Retinal pigment epithelial cell (primary cell): ENCODE results near the gene GLTP.

Source experiments
- DNase-seq: peaks from one replicate; pipeline ENCODE4 v3.0.0-alpha.2; 2010; ENCODE audit warnings: low read depth
- H3K4me3 ChIP-seq: 2 replicates; pipeline ENCODE4 v1.5.1; 2011; ENCODE audit warnings: mild to moderate bottlenecking, low read length, control low read depth, moderate library complexity
- TF ChIP-seq, protein P1 (sequence below): conservative IDR thresholded peaks from 2 replicates; pipeline ENCODE4 v1.5.1; 2011; ENCODE audit warnings: low read depth, low read length, control low read depth, inconsistent platforms

Gene GLTP

DNA sequence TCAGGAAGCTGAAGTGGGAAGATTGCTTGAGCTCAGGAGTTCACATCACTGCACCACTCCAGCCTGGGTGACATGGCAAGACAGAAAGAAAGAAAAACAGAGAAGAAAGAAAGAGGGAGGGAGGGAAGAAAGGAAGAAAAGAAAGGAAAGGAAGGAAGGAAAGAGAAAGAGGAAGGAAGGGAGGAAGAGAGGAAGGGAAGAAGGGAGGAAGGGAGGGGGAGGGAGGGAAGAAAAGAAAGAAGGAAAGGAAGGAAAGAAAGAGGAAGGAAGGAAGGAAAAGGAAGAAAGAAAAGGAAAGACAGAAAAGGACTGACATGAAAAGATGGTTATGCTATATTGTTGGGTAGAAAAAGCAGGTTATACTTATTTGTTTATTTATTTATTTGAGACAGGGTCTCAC, 3.9 kb downstream of the GLTP start:
- TF ChIP-seq, protein P1, sequence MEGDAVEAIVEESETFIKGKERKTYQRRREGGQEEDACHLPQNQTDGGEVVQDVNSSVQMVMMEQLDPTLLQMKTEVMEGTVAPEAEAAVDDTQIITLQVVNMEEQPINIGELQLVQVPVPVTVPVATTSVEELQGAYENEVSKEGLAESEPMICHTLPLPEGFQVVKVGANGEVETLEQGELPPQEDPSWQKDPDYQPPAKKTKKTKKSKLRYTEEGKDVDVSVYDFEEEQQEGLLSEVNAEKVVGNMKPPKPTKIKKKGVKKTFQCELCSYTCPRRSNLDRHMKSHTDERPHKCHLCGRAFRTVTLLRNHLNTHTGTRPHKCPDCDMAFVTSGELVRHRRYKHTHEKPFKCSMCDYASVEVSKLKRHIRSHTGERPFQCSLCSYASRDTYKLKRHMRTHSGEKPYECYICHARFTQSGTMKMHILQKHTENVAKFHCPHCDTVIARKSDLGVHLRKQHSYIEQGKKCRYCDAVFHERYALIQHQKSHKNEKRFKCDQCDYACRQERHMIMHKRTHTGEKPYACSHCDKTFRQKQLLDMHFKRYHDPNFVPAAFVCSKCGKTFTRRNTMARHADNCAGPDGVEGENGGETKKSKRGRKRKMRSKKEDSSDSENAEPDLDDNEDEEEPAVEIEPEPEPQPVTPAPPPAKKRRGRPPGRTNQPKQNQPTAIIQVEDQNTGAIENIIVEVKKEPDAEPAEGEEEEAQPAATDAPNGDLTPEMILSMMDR: no peak
- no peak for DNase-seq
- H3K4me3 ChIP-seq: no peak overlapping the region

DNA sequence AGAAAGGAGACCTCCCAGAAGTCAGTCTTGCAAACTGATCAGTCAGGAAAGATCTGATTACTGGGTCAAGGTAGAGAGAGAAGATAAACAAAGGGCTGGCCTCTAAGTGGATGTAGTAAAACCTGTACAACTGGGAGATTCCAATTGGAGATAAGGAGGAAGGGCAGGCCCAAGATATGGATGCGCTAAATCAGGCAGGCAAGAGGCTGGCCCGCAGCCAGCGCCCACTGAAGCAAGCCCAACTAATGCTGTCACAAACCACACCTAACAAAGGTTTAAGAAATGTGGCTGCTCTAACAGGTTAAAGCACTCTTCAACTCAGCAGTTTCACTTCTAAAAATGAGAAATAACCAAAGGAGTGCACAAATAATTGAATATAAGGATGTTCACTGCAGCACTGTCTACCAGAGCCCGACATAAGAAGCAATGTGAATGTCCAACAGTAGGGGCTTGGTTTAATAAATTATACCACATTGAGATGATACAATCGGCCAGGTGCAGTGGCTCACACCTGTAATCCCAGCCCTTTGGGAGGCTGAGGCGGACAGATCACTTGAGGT, 4.7 kb downstream of the GLTP start:
- DNase-seq: no peak
- no peak overlapping the region for H3K4me3 ChIP-seq
- TF ChIP-seq, protein P1: no peak

DNA sequence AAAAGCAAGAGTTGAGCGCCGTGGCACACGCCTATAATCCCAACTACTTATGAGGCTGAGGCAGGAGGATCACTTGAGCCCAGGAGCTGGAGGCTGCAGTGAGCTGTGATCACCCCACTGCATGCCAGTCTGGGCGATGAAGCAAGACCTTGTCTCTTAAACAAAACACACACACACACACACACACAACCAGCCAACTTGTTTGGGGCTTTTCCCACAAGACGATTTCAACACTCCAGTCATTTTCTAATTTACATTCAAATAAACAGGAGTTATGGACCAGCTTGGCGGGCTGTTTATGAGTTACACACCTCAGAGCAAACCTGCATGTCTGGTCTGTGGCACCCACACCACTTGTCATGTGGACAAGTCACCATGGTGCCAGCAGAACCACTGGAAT, 6.7 kb downstream of the GLTP start:
- TF ChIP-seq, protein P1: no peak
- DNase-seq: no peak
- no peak overlapping the region for H3K4me3 ChIP-seq

DNA sequence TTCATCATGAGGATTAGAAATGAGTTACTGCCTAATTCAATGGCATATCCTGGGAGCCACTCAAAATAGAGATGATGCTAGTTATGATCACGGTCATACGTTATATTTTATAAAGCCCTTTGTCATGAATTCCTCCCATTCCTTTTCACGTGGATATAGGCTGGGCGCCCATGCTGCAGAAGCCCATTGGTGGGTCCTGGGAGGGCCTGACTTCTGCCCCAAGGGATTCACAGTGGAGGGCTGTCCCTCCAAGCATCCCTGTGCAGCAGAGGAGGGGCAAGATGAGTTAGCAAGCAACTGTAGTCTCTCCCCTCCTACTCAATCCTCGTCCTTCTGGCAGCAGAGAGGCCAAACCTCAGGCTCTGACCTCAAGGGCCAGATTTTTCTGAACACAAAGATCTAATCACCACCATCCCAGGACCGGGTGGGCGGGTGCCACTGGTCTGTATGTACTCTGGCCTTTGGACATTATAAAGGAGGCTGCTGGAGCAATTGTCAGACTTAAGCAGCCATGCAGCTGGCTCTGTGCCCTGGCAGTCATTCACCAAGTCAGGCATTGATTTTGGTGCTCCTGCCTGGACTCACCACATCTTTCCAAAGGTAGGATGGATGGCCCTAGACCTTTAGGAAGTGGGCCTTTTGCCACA, 8.6 kb downstream of the GLTP start:
- DNase-seq: no peak
- TF ChIP-seq, protein P1: no peak
- H3K4me3 ChIP-seq: no peak overlapping the region

DNA sequence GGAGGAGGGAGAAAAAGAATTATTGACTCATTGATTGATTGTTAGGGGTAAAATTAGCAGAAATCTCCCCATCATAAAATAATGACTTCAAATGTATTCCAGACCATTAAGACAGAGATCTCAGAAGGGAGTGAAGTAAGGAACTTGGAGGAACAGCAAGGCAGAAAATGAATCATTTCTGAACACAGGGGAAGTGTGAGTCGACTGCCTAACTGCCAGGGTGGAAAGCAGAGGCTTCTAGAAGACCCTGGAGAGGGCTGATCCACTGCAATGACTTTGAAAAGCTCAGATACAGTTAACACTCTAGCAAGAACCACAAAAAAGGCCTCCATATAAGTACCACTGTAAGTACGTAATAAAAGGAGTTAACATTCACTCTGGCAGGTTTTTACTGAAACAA, 9.7 kb downstream of the GLTP start:
- DNase-seq: no peak
- H3K4me3 ChIP-seq: no peak overlapping the region
- TF ChIP-seq, protein P1: no peak

DNA sequence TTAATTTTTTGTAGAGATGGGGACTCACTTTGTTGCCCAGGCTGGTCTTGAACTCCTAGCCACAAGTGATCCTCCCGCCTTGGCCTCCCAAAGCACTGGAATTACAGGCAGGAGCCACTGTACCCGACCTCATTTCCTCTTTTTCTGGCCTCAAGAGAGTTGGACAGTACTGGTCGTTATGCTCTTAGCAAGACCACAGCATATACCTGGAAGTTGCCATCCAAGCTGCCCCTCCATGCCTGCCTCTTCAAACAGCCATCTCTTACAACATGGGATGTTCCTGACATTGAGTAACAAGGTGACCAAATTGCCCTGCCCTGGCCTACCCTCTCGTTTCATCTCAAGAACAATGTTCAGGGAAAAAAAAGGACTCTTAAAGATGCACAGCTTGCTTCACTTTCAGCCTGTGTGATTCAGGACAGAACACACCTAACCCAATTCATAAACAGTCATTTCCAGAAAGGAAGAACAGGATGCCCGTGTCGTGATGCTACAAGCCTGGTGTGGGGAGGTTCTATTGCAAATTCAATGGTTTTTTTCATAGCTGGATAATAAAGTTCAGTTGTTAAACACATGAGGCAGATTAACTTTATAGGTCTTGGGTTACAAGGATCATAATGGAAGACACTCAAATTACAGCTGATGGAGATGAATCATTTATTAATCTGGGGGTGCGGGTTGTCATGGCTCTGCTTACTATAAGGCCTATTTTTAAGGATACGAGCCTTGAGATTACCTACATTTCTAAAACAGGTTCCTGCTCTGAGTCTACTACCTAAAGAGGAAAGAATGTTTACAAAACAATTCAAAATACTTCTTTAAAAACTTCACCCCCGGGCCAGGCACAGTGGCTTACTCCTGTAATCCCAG, 11.9 kb downstream of the GLTP start:
- no peak for DNase-seq
- TF ChIP-seq, protein P1: no peak
- no peak overlapping the region for H3K4me3 ChIP-seq
